GM23338 (cell line): ENCODE results near the gene RAC2.

Experiments used
- CTCF ChIP-seq, 2 experiments: fragments of 200-600 bp in 1 of 2; sonication (generic) in 1 of 2; conservative IDR thresholded peaks; 2 replicates each; pipeline versions ENCODE4 v1.5.1 to v1.6.1; 2016 to 2017; ENCODE audit warnings: antibody characterized with exemption in 2 of 2, low read depth in 2 of 2, mild to moderate bottlenecking in 2 of 2, moderate library complexity in 1 of 2
- ETS1 ChIP-seq: IDR thresholded peaks from 2 replicates; pipeline ENCODE4 v1.6.1; 2016; ENCODE audit warnings: antibody characterized with exemption
- EZH2 ChIP-seq: fragments of 200-600 bp; sonication (generic); IDR thresholded peaks from one replicate; pipeline ENCODE4 v1.8.0; 2017; ENCODE audit warnings: antibody characterized with exemption, mild to moderate bottlenecking, low read depth; ENCODE audit not compliant: unreplicated experiment
- EZH2phosphoT487 ChIP-seq: fragments of 200-600 bp; sonication (generic); IDR thresholded peaks from one replicate; pipeline ENCODE4 v1.8.1; 2018; ENCODE audit warnings: antibody characterized with exemption; ENCODE audit not compliant: unreplicated experiment
- JUNB ChIP-seq: IDR thresholded peaks from one replicate; pipeline ENCODE4 v1.6.1; 2016; ENCODE audit warnings: antibody characterized with exemption; ENCODE audit not compliant: unreplicated experiment
- POLR2AphosphoS5 ChIP-seq: IDR thresholded peaks from 2 replicates; pipeline ENCODE4 v1.6.1; 2016; ENCODE audit warnings: antibody characterized with exemption, low read depth
- REST ChIP-seq: IDR thresholded peaks from one replicate; pipeline ENCODE4 v1.6.1; 2018; ENCODE audit warnings: antibody characterized with exemption; ENCODE audit not compliant: unreplicated experiment
- STAT1 ChIP-seq: IDR thresholded peaks from one replicate; pipeline ENCODE4 v1.6.1; 2016; ENCODE audit warnings: antibody characterized with exemption; ENCODE audit not compliant: unreplicated experiment
- ZNF331 ChIP-seq: fragments of 250-450 bp; sonication (Bioruptor Pico); IDR thresholded peaks from 2 replicates; pipeline ENCODE4 v1.5.0; 2020; ENCODE audit warnings: low read depth, mild to moderate bottlenecking, moderate library complexity

- TF ChIP-seq CTCF (conservative IDR thresholded peaks at IDR 0.05; ENCODE audit: low read depth in 2 of 2) (no peak), JUNB (no peak), STAT1 (no peak), EZH2 (no peak), REST (no peak), EZH2phosphoT487 (no peak), POLR2AphosphoS5 (no peak), ETS1 (no peak), ZNF331 (CRISPR knock-in tag) (no peak)
Measured at GRCh38 chr22:37248251-37248650, 4.2 kb upstream of the RAC2 start.
